Natural killer cell (primary cell): ENCODE results near the gene PODXL. TPM values are rescaled to one million over a fixed set of nuclear protein-coding genes. Genes with fewer than 3 reads are reported as not detected.

Experiments
- ATAC-seq, 3 donors: fragments of 150-1000 bp in 2 of 3; fragments of 200-7000 bp in 1 of 3; cut with Tn5 transposase; 1 replicate in 1 of 3; 2 replicates in 2 of 3; pipeline ENCODE4 v1.10.0; 2021; ENCODE audit warnings: mild to moderate bottlenecking in 2 of 3, moderate library complexity in 2 of 3
- DNase-seq, 2 donors: peaks; one replicate each; pipeline versions ENCODE4 v3.0.0 to v3.0.0-alpha.2; 2013 to 2021; ENCODE audit warnings: mixed read lengths in 1 of 2
- H3K27ac ChIP-seq: one replicate; pipeline ENCODE4 v1.5.1; 2013; ENCODE audit warnings: mild to moderate bottlenecking, low read length
- H3K27me3 ChIP-seq: one replicate; pipeline ENCODE4 v1.6.1; 2013; ENCODE audit warnings: low read length; ENCODE audit not compliant: control insufficient read depth, insufficient read depth
- H3K36me3 ChIP-seq: one replicate; pipeline ENCODE4 v1.6.1; 2013; ENCODE audit warnings: low read length; ENCODE audit not compliant: control insufficient read depth, insufficient read depth
- H3K4me1 ChIP-seq: one replicate; pipeline ENCODE4 v1.6.1; 2013; ENCODE audit warnings: low read length; ENCODE audit not compliant: control insufficient read depth, insufficient read depth
- H3K4me3 ChIP-seq: one replicate; pipeline ENCODE4 v1.5.1; 2013; ENCODE audit warnings: low read length
- H3K9me3 ChIP-seq: one replicate; pipeline ENCODE4 v1.6.1; 2013; ENCODE audit warnings: low read length; ENCODE audit not compliant: control insufficient read depth, insufficient read depth
- H3K27ac Mint-ChIP-seq, 2 donors: one replicate each; pipeline ENCODE4 v1.8.0; 2022; ENCODE audit warnings: mild to moderate bottlenecking in 2 of 2, mixed read lengths in 2 of 2, moderate library complexity in 1 of 2
- H3K27me3 Mint-ChIP-seq, 2 donors: one replicate each; pipeline ENCODE4 v1.8.0; 2022; ENCODE audit warnings: low read depth in 2 of 2, mixed read lengths in 2 of 2
- H3K36me3 Mint-ChIP-seq: one replicate; pipeline ENCODE4 v1.8.0; 2022; ENCODE audit warnings: mixed read lengths
- H3K4me1 Mint-ChIP-seq, 2 donors: one replicate each; pipeline ENCODE4 v1.8.0; 2022; ENCODE audit warnings: mixed read lengths in 2 of 2
- H3K4me3 Mint-ChIP-seq: one replicate; pipeline ENCODE4 v1.8.0; 2022; ENCODE audit warnings: mild to moderate bottlenecking, moderate library complexity, mixed read lengths
- H3K9me3 Mint-ChIP-seq, 2 donors: one replicate each; pipeline ENCODE4 v1.8.0; 2022; ENCODE audit warnings: mixed read lengths in 2 of 2
- CTCF ChIP-seq: fragments of 200-600 bp; IDR thresholded peaks from one replicate; pipeline ENCODE4 v1.8.0; 2022; ENCODE audit warnings: antibody characterized with exemption
- WGBS: methylation state at CpG from one replicate; pipeline ENCODE4 v1.1.7; 2013; ENCODE audit warnings: missing lambda C conversion rate; ENCODE audit not compliant: insufficient coverage; 5-methylcytosine and 5-hydroxymethylcytosine counted together
- intact Hi-C: fragments of 100-400 bp; cut with micrococcal nuclease; formaldehyde crosslinking; loops from one replicate; pipeline ENCODE4 v1.14.2; 2022
- total RNA-seq, 4 donors: library from RNA; stranded (reverse); fragments of 120-200 nt in 1 of 4; gene quantifications; one replicate each; pipeline versions ENCODE4 v1.2.3 to v1.2.4, GENCODE V29; 2013 to 2022

The PODXL gene
- total RNA-seq, 3 donors from 2014 or later (not counting 1 experiment from before 2014, with no cell fraction given), result 0.35 to 1.4 (median 0.88) TPM

GRCh38 chr7:131500357-131500756, 56.1 kb downstream of the PODXL start:
- no peaks in the 10 kb centered on the region for H3K9me3 ChIP-seq
- peaks cover 10% of the 10 kb centered on the region for H3K36me3 ChIP-seq
- H3K27ac Mint-ChIP-seq, result peak overlapping the region; percentile 59 to 62
- H3K27me3 Mint-ChIP-seq, result no peaks in the 10 kb centered on the region
- WGBS, result 100% methylated on average over 1 of the region's 1 CpG
- no peaks in the 10 kb centered on the region for H3K27me3 ChIP-seq
- intact Hi-C loops, result no loop called here
- ATAC-seq, result no peak
- no peak for TF ChIP-seq CTCF
- no peak overlapping the region for H3K27ac ChIP-seq
- no peak overlapping the region for H3K4me3 ChIP-seq
- H3K4me3 Mint-ChIP-seq, result no peak overlapping the region
- no peaks in the 10 kb centered on the region for H3K36me3 Mint-ChIP-seq
- no peaks in the 10 kb centered on the region for H3K9me3 Mint-ChIP-seq
- peaks cover 18 to 23% of the 10 kb centered on the region in 2 donors for H3K4me1 Mint-ChIP-seq
- H3K4me1 ChIP-seq, result peaks cover 8% of the 10 kb centered on the region
- DNase-seq, result no peak

- no peak for ATAC-seq
- 93% methylated on average over 4 of the region's 6 CpGs for WGBS
- intact Hi-C loops, result no loop called here
- H3K27me3 Mint-ChIP-seq, result no peaks in the 10 kb centered on the region
- Histone ChIP-seq H3K36me3 (peaks cover 10% of the 10 kb centered on the region), H3K27me3 (no peaks in the 10 kb centered on the region), H3K9me3 (no peaks in the 10 kb centered on the region), H3K4me1 (peaks cover 8% of the 10 kb centered on the region), H3K4me3 (no peak overlapping the region), H3K27ac (no peak overlapping the region)
- H3K36me3 Mint-ChIP-seq, result no peaks in the 10 kb centered on the region
- no peak overlapping the region for H3K4me3 Mint-ChIP-seq
- DNase-seq, result no peak
- peaks cover 18 to 23% of the 10 kb centered on the region in 2 donors for H3K4me1 Mint-ChIP-seq
- no peaks in the 10 kb centered on the region for H3K9me3 Mint-ChIP-seq
- no peak overlapping the region for H3K27ac Mint-ChIP-seq
- TF ChIP-seq CTCF, result no peak
Observed at GRCh38 chr7:131499801-131500200, 56.6 kb downstream of the PODXL start.

- H3K4me3 Mint-ChIP-seq, result no peak overlapping the region
- H3K27me3 ChIP-seq, result no peaks in the 10 kb centered on the region
- no peak overlapping the region for H3K4me3 ChIP-seq
- H3K4me1 Mint-ChIP-seq, result peaks cover 18 to 23% of the 10 kb centered on the region in 2 donors
- WGBS, result 100% methylated on average over 4 of the region's 4 CpGs
- H3K27me3 Mint-ChIP-seq, result no peaks in the 10 kb centered on the region
- H3K4me1 ChIP-seq, result peaks cover 8% of the 10 kb centered on the region
- no peak overlapping the region for H3K27ac ChIP-seq
- ATAC-seq (no peak), DNase-seq (no peak)
- no peak for TF ChIP-seq CTCF
- no peaks in the 10 kb centered on the region for H3K9me3 Mint-ChIP-seq
- intact Hi-C loops, result no loop called here
- H3K36me3 ChIP-seq, result peaks cover 10% of the 10 kb centered on the region
- no peak overlapping the region for H3K27ac Mint-ChIP-seq
- H3K9me3 ChIP-seq, result no peaks in the 10 kb centered on the region
- H3K36me3 Mint-ChIP-seq, result no peaks in the 10 kb centered on the region
Observed at GRCh38 chr7:131498237-131498885, 58.1 kb downstream of the PODXL start.

GRCh38 chr7:131497454-131497853, 59.0 kb downstream of the PODXL start:
- no peaks in the 10 kb centered on the region for H3K36me3 Mint-ChIP-seq
- no peaks in the 10 kb centered on the region for H3K9me3 Mint-ChIP-seq
- Histone ChIP-seq H3K4me3 (no peak overlapping the region), H3K4me1 (peaks cover 8% of the 10 kb centered on the region), H3K27me3 (no peaks in the 10 kb centered on the region), H3K9me3 (no peaks in the 10 kb centered on the region), H3K36me3 (peaks cover 10% of the 10 kb centered on the region), H3K27ac (no peak overlapping the region)
- DNase-seq (no peak), ATAC-seq (no peak)
- H3K27ac Mint-ChIP-seq, result no peak overlapping the region
- intact Hi-C loops, result no loop called here
- no peaks in the 10 kb centered on the region for H3K27me3 Mint-ChIP-seq
- H3K4me1 Mint-ChIP-seq, result peaks cover 13 to 14% of the 10 kb centered on the region in 2 donors
- H3K4me3 Mint-ChIP-seq, result no peak overlapping the region
- 93% methylated on average over 7 of the region's 7 CpGs for WGBS
- TF ChIP-seq CTCF, result no peak
